ENCODE measurements around the gene TECPR2. TPM values are rescaled to one million over a fixed set of nuclear protein-coding genes. Genes with fewer than 3 reads are reported as not detected.

The TECPR2 gene
- total RNA-seq, 2 experiments from 2014 or later: 10.3 to 13.1 TPM

DNA sequence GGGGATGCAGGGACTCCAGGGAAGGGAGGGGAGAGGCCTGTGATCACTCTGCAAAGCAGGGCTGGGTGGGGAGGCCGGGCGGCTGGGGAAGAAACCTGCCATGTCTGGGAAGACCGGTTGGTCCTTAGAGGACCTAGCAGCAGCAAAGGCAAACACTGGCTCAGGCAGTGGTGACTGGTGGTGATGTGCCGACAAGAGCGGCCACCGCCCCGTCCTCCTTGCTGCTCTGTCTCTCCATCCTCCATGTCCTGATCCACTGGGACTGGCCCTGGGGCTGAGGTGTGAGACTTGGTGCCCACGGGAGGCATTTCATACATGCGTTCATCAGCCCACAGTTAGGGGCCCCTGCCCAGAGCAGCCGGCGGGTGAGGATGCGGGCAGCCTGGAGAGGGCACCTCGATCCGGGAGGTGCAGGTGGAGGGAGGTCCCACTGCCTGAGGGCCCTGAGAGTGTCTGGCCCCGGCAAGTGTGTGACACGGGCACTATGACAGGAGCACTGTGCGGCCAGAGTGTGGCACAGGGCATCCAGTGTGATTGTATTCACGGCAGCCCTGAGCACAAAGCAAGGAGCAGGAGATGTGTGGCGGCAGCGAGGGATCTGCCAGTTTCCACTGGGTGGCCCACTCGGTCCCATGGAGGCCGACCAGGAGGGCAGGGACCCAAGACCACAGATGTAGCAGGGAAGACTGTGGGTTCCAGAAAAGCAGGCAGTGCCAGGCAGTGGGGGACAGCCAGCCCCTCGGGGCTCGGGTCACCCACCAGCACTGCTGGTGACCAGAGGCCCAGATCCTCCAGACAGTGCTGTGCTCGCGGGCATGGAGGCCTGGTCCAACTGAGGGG lies 133.0 kb downstream of the TECPR2 start:
- no peak overlapping the region for H3K27ac Mint-ChIP-seq
- H3K4me3 Mint-ChIP-seq: no peak overlapping the region
- H3K36me3 Mint-ChIP-seq: peaks cover 2% of the 10 kb centered on the region
- H3K9me3 Mint-ChIP-seq (ENCODE audit: low read depth): no peaks in the 10 kb centered on the region
- DNase-seq (no peak), ATAC-seq (no peak)
- H3K27me3 Mint-ChIP-seq: no peaks in the 10 kb centered on the region
- CTCF ChIA-PET: no interaction called here
- H3K4me1 Mint-ChIP-seq: peaks cover 12% of the 10 kb centered on the region

DNA sequence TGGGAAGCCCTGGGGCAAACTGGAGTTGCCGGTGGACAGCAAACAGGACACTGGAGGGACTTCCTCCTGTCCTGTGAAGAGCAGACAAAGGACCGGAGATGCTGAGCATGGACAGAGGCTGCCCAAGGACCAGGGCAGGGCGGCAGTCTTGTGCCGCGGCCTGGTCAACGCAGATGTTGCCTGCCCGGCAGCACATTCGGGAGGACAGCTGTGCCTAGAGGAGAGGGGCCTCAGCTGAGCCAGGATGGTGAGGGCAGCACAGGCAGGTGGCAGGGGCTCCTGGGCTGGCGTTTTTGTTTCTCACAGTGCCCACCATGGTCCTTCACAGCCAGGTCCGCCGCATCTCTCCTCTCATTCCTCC lies 133.6 kb downstream of the TECPR2 start:
- no peak for ATAC-seq
- no peak overlapping the region for H3K4me3 Mint-ChIP-seq
- H3K27me3 Mint-ChIP-seq: no peaks in the 10 kb centered on the region
- no peak overlapping the region for H3K27ac Mint-ChIP-seq
- peaks cover 2% of the 10 kb centered on the region for H3K36me3 Mint-ChIP-seq
- H3K4me1 Mint-ChIP-seq: peaks cover 17% of the 10 kb centered on the region
- H3K9me3 Mint-ChIP-seq (ENCODE audit: low read depth): no peaks in the 10 kb centered on the region
- CTCF ChIA-PET: no interaction called here
- DNase-seq: no peak

DNA sequence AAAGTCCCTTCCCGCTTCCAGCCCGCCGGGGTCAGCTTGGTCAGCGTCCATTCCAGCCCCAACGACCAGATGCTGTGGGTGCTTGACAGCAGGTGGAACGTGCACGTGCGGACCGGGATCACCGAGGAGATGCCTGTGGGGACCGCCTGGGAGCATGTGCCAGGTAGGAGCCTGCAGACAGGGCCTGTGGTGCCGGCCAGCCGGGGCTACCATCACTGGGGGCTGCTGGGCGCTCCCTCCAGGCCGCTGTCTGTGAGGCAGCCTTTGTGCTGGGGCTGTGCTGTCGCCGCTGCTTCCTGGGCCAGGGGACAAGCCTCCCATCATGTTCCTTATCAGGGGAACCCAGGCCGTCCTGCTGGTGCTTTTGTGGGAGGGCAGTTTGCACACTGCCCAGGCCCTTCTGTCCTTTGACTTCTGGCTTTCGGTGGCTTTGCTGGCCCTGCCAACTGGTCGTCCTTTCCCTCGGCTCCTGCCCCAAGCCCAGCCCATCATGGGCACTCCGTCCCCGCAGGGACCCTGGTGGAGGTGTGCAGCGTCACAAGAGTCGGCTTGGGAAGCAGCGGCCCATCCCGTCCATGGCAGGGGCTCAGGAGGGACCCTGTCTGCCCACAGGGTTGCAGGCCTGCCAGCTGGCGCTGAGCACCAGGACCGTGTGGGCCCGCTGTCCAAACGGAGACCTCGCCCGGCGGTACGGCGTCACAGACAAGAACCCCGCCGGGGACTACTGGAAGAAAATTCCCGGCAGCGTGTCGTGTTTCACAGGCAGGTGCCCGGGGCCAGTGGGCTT lies 134.4 kb downstream of the TECPR2 start:
- no peak for DNase-seq
- peaks cover 2% of the 10 kb centered on the region for H3K36me3 Mint-ChIP-seq
- no peaks in the 10 kb centered on the region for H3K27me3 Mint-ChIP-seq
- H3K9me3 Mint-ChIP-seq (ENCODE audit: low read depth): no peaks in the 10 kb centered on the region
- ATAC-seq: no peak
- H3K4me3 Mint-ChIP-seq: no peak overlapping the region
- CTCF ChIA-PET: no interaction called here
- no peak overlapping the region for H3K27ac Mint-ChIP-seq
- peaks cover 17% of the 10 kb centered on the region for H3K4me1 Mint-ChIP-seq

- Mint-ChIP-seq H3K9me3 (ENCODE audit: low read depth) (no peaks in the 10 kb centered on the region), H3K27me3 (no peaks in the 10 kb centered on the region), H3K4me3 (no peak overlapping the region), H3K4me1 (peaks cover 17% of the 10 kb centered on the region), H3K36me3 (peaks cover 2% of the 10 kb centered on the region), H3K27ac (no peak overlapping the region)
- DNase-seq (no peak), ATAC-seq (no peak)
- CTCF ChIA-PET: no interaction called here
These were observed 135.4 kb downstream of the TECPR2 start for GRCh38 chr14:102497998-102498677.

GRCh38 chr14:102498678-102499265 lies 136.0 kb downstream of the TECPR2 start:
- H3K9me3 Mint-ChIP-seq (ENCODE audit: low read depth): no peaks in the 10 kb centered on the region
- H3K27ac Mint-ChIP-seq: no peak overlapping the region
- no peaks in the 10 kb centered on the region for H3K27me3 Mint-ChIP-seq
- no peak for DNase-seq
- CTCF ChIA-PET: interaction anchor here (1.9 kb wide), 1 partner anchor 61 kb away, joined by 15 read pairs; no protein-coding TSS in a partner anchor
- H3K36me3 Mint-ChIP-seq: peaks cover 2% of the 10 kb centered on the region
- no peak overlapping the region for H3K4me3 Mint-ChIP-seq
- no peak for ATAC-seq
- peaks cover 17% of the 10 kb centered on the region for H3K4me1 Mint-ChIP-seq

DNA sequence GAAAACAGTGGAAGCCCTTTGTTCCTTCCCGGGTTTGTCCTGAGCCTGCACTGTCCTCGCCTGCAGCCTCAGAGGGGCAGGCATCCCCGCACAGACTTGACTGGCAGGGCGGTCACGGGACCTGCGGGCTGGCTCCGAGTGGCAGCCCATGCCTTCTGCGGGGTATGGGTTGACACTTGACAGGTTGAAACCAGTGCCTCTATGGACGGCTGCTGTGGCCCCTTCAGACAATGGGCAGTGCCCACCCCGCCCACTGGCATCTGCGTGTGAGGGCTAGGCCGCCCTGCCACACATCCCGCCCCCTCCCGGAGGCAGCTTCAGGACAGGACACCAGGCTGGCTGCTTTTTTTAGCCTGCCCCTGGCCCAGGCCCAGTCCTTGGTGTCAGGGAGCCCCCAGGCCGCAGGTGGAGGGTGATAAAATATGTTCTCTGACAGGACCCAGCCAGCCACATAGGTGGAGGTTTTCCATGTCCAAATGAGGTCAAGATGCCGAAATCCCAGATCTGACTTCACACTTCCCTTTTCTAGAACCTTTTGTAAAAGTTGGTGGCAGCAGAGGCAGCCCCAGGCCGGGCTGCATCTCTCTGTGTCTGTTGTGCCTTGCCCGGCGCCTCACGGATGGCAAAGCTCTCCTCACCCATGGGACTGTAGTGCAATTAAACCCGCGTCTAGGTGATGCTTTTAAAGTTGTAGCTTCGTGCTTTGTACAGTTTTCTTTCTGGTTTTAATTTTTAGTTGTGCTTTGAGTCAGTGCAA lies 136.8 kb downstream of the TECPR2 start:
- DNase-seq: no peak
- CTCF ChIA-PET: interaction anchor here (1.2 to 1.9 kb wide), 2 partner anchors 10 to 62 kb away, joined by 5 to 15 read pairs; partner anchors contain the start of gene ANKRD9
- Mint-ChIP-seq H3K27me3 (no peaks in the 10 kb centered on the region), H3K27ac (peak overlapping the region; percentile 74), H3K9me3 (ENCODE audit: low read depth) (no peaks in the 10 kb centered on the region), H3K4me3 (no peak overlapping the region), H3K4me1 (peaks cover 17% of the 10 kb centered on the region), H3K36me3 (peaks cover 2% of the 10 kb centered on the region)
- no peak for ATAC-seq

DNA sequence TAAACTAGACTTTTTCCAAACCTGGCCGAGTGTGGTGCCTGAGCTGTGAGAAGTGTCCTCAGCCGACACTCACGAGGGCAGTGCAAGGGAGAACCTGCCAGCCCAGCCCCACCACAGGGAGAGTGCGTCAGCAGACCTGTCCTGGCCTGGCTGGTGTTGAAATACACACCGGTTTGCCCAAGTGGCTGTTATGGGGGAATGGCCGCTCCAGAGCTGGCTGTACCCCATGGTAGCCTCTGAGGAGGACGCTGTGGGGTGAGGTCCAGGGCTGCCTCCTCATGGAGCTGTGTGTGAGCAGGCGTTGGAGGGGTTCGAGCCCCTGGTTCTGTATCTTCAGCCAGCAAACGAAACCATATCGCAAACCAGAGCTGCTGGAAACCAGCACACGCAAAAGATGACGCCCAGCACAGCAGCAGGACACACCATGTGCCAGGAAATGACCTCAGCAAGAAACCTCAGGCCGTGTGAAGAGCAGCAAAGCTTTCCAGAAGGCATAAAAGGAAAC lies 137.5 kb downstream of the TECPR2 start:
- Mint-ChIP-seq H3K27ac (peak overlapping the region; percentile 74), H3K27me3 (no peaks in the 10 kb centered on the region), H3K4me3 (no peak overlapping the region), H3K36me3 (peaks cover 2% of the 10 kb centered on the region), H3K9me3 (ENCODE audit: low read depth) (no peaks in the 10 kb centered on the region), H3K4me1 (peaks cover 17% of the 10 kb centered on the region)
- ATAC-seq: peak; percentile 89
- DNase-seq: peak; percentile 71
- CTCF ChIA-PET: interaction anchor here (1.1 to 1.9 kb wide), 4 partner anchors 10 to 183 kb away, joined by 4 to 15 read pairs (median 6); partner anchors contain the start of gene ANKRD9

- Mint-ChIP-seq H3K27ac (peak overlapping the region; percentile 74), H3K36me3 (peaks cover 2% of the 10 kb centered on the region), H3K4me3 (no peak overlapping the region), H3K27me3 (no peaks in the 10 kb centered on the region), H3K9me3 (ENCODE audit: low read depth) (no peaks in the 10 kb centered on the region), H3K4me1 (peaks cover 17% of the 10 kb centered on the region)
- CTCF ChIA-PET: interaction anchor here (1.1 to 1.9 kb wide), 5 partner anchors 9 to 184 kb away, joined by 4 to 15 read pairs (median 5); partner anchors contain the start of gene ANKRD9
- no peak for DNase-seq
- peak; percentile 7 for ATAC-seq
These were observed 138.0 kb downstream of the TECPR2 start for GRCh38 chr14:102500713-102501112.

DNA sequence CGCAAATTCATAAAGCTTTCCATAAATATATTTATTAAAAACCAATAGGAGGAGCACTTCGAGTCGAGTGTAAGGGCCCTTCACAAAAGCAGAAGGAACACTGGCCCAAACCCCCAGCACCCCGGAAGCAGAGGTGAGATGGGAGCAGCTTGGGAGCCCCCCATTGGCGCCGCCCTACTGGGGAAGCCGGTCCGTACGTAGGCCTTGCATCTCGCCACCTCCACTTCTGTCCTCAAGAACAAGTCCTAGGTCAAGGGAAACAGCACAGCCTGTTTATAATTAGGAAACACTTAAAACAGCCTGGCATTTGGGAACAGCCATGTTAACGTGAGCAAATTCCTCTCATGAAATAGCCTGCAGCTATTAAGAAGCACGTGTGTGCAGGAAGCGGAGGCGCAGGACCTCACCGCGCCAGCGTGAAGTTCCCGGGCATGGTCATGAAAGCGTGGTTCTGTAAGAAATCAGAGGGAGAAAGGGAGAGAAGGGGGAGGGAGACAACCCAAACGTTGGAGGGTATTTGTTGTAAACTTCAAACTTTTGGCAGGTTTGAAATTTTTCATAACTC lies 139.1 kb downstream of the TECPR2 start:
- peaks cover 17% of the 10 kb centered on the region for H3K4me1 Mint-ChIP-seq
- no peak for ATAC-seq
- no peaks in the 10 kb centered on the region for H3K9me3 Mint-ChIP-seq (ENCODE audit: low read depth)
- no peak overlapping the region for H3K27ac Mint-ChIP-seq
- no peak for DNase-seq
- CTCF ChIA-PET: interaction anchor here (1.5 to 1.8 kb wide), 2 partner anchors 8 to 14 kb away, joined by 4 to 7 read pairs; partner anchors contain the start of gene ANKRD9
- no peak overlapping the region for H3K4me3 Mint-ChIP-seq
- no peaks in the 10 kb centered on the region for H3K27me3 Mint-ChIP-seq
- peaks cover 2% of the 10 kb centered on the region for H3K36me3 Mint-ChIP-seq

DNA sequence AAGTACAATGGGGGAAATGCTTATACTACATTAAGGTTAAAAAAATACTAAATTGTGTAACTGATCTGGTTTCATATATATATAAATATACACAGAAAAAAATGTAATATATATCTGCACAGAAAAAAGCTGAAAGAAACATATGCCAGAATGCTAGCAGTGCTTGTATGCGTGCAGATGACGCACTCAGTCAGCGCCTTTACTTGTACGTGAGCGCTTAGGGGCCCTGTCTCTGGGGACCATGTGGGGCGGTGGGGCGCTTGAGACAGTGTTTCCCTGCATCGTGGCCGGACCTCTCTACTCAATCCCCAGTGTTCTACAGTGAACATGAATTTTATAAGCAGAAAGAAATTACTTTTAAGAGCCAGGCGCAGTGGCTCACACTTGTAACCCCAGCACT lies 139.8 kb downstream of the TECPR2 start:
- H3K4me1 Mint-ChIP-seq: peaks cover 17% of the 10 kb centered on the region
- no peaks in the 10 kb centered on the region for H3K27me3 Mint-ChIP-seq
- ATAC-seq (no peak), DNase-seq (no peak)
- peaks cover 2% of the 10 kb centered on the region for H3K36me3 Mint-ChIP-seq
- H3K27ac Mint-ChIP-seq: no peak overlapping the region
- no peaks in the 10 kb centered on the region for H3K9me3 Mint-ChIP-seq (ENCODE audit: low read depth)
- CTCF ChIA-PET: no interaction called here
- H3K4me3 Mint-ChIP-seq: no peak overlapping the region

DNA sequence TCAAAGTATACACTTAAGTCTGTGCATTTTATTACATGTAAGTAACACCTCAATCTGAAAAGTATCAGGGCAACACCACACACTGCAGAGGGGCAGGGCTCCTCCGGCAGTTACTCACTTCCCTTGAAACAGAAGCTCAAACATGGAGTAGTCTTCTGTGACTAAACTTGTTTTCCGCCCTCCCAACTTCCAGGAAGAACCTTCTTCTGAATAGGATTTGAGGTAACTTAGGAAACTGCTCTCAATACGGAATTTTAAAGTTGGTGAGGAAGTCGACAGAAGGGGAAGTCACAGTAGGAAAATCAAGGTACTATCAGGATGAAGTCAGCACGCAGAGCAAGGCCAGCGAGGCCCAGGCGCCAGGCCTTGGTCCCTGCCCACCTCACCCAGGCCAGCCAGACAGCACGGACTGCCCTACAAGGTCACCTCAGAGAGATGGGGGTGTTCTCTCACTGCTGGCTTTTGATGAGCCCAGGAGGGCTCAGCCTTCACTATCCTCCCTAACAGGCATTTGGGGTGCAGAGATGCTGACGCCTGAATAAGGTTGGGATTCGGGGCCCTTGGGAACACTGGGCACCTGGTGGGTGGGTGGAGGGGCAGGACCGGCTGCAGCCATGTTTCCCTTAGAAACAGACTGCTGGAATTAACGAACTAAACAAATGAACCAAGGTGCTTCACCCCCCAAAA lies 141.0 kb downstream of the TECPR2 start:
- no peaks in the 10 kb centered on the region for H3K27me3 Mint-ChIP-seq
- no peaks in the 10 kb centered on the region for H3K9me3 Mint-ChIP-seq (ENCODE audit: low read depth)
- H3K36me3 Mint-ChIP-seq: peaks cover 4% of the 10 kb centered on the region
- no peak overlapping the region for H3K4me3 Mint-ChIP-seq
- H3K4me1 Mint-ChIP-seq: peaks cover 23% of the 10 kb centered on the region
- CTCF ChIA-PET: no interaction called here
- ATAC-seq (no peak), DNase-seq (no peak)
- H3K27ac Mint-ChIP-seq: no peak overlapping the region
